Suprapubic skin (tissue), 4 donors: Measurements from ENCODE around the gene RABL2A. TPM values are rescaled to one million over a fixed set of nuclear protein-coding genes. Genes with fewer than 3 reads are reported as not detected.
A peak's percentile ranks its signal among the peaks of the same experiment; 100 is the strongest.
"Not testable (repeated sequence)": the region's sequence is repeated elsewhere in the genome, so short reads cannot be mapped to it uniquely, and the experiment has no call there.

Experiments
- DNase-seq, 2 donors: peaks; one replicate each; pipeline ENCODE4 v3.0.0-alpha.2; 2019; ENCODE audit warnings: low spot score in 2 of 2
- H3K27ac ChIP-seq: fragments of 200-600 bp; sonication (generic); one replicate; pipeline ENCODE4 v1.5.1; 2019
- H3K27me3 ChIP-seq: fragments of 200-600 bp; sonication (generic); one replicate; pipeline ENCODE4 v1.5.1; 2019
- H3K36me3 ChIP-seq: fragments of 200-600 bp; sonication (generic); one replicate; pipeline ENCODE4 v1.5.1; 2019
- H3K4me1 ChIP-seq: fragments of 200-600 bp; sonication (generic); one replicate; pipeline ENCODE4 v1.5.1; 2019
- H3K4me3 ChIP-seq: fragments of 200-600 bp; sonication (generic); one replicate; pipeline ENCODE4 v1.5.1; 2019; ENCODE audit warnings: mild to moderate bottlenecking
- H3K9me3 ChIP-seq: fragments of 200-600 bp; sonication (generic); one replicate; pipeline ENCODE4 v1.5.1; 2019
- CTCF ChIP-seq, 2 donors: fragments of 200-600 bp in 1 of 2; fragments of 450-650 bp in 1 of 2; sonication (generic) in 1 of 2; IDR thresholded peaks; one replicate each; pipeline ENCODE4 v1.5.1; 2016 to 2019; ENCODE audit warnings: antibody characterized with exemption in 2 of 2, mild to moderate bottlenecking in 1 of 2, moderate library complexity in 1 of 2
- EP300 ChIP-seq: sonication (generic); formaldehyde crosslinking; IDR thresholded peaks from one replicate; pipeline ENCODE4 v1.6.1; 2017; ENCODE audit warnings: antibody characterized with exemption
- POLR2AphosphoS5 ChIP-seq, 3 donors: sonication (generic); formaldehyde crosslinking; IDR thresholded peaks; one replicate each; pipeline ENCODE4 v1.6.1; 2017; ENCODE audit warnings: antibody characterized with exemption in 3 of 3
- WGBS: methylation state at CpG from one replicate; pipeline ENCODE4 v1.1.5; 2018; 5-methylcytosine and 5-hydroxymethylcytosine counted together
- total RNA-seq, 4 donors: library from RNA; depleted of rRNA; stranded (reverse); fragments of >200 nt; gene quantifications; one replicate each; pipeline ENCODE4 v1.1.0, GENCODE V29; 2016

RABL2A gene
- total RNA-seq, 4 donors from 2014 or later = 11.9 to 28.8 (median 17.7) TPM

GRCh38 chr2:113598180-113598579 is 28.9 kb upstream of the RABL2A start:
- not testable (repeated sequence) for H3K36me3 ChIP-seq, H3K4me1 ChIP-seq, H3K27ac ChIP-seq, H3K27me3 ChIP-seq, DNase-seq, H3K9me3 ChIP-seq, H3K4me3 ChIP-seq
- WGBS = no CpG with 5 or more reads among the region's 13 CpGs

GRCh38 chr2:113598738-113599137 is 28.3 kb upstream of the RABL2A start:
- H3K4me1 ChIP-seq, H3K27me3 ChIP-seq, H3K36me3 ChIP-seq, H3K9me3 ChIP-seq, DNase-seq, H3K4me3 ChIP-seq, H3K27ac ChIP-seq: not testable (repeated sequence)
- no CpG with 5 or more reads among the region's 9 CpGs for WGBS

GRCh38 chr2:113599208-113599607 is 27.9 kb upstream of the RABL2A start:
- not testable (repeated sequence) for DNase-seq, H3K36me3 ChIP-seq, H3K4me3 ChIP-seq, H3K27me3 ChIP-seq, H3K9me3 ChIP-seq, H3K4me1 ChIP-seq, H3K27ac ChIP-seq
- WGBS = 0% methylated on average over 1 of the region's 2 CpGs

GRCh38 chr2:113602040-113602769 is 24.9 kb upstream of the RABL2A start:
- H3K9me3 ChIP-seq, H3K4me1 ChIP-seq, H3K36me3 ChIP-seq, H3K27ac ChIP-seq, H3K4me3 ChIP-seq, H3K27me3 ChIP-seq: not testable (repeated sequence)
- peak in 1 of 2 donors; percentile 58 for DNase-seq
- TF ChIP-seq CTCF (IDR thresholded peaks at IDR 0.05) = peak; percentile 16 to 44
- WGBS = 88% methylated on average over 49 of the region's 51 CpGs

- WGBS = 59% methylated on average over 2 of the region's 2 CpGs
- TF ChIP-seq EP300 = no peak
- Histone ChIP-seq H3K9me3 (no peaks in the 10 kb centered on the region), H3K4me1 (peaks cover 7% of the 10 kb centered on the region), H3K27me3 (no peaks in the 10 kb centered on the region), H3K36me3 (peaks cover 4% of the 10 kb centered on the region), H3K4me3 (peak overlapping the region; percentile 58), H3K27ac (peak overlapping the region; percentile 90)
- no peak for DNase-seq
Observed at GRCh38 chr2:113602869-113603466, 24.1 kb upstream of the RABL2A start.

GRCh38 chr2:113603467-113604084 is 23.5 kb upstream of the RABL2A start:
- H3K36me3 ChIP-seq, H3K27me3 ChIP-seq, H3K4me1 ChIP-seq, H3K9me3 ChIP-seq: not testable (repeated sequence)
- Histone ChIP-seq H3K27ac (peak overlapping the region; percentile 90), H3K4me3 (peak overlapping the region; percentile 58)
- 51% methylated on average over 47 of the region's 84 CpGs for WGBS
- peak; percentile 91 to 93 for DNase-seq

GRCh38 chr2:113604085-113604477 is 23.0 kb upstream of the RABL2A start:
- DNase-seq = peak; percentile 91 to 96
- Histone ChIP-seq H3K4me3 (peak overlapping the region; percentile 58), H3K27ac (peak overlapping the region; percentile 90)
- WGBS = 34% methylated on average over 7 of the region's 20 CpGs
- not testable (repeated sequence) for H3K4me1 ChIP-seq, H3K9me3 ChIP-seq, H3K27me3 ChIP-seq, H3K36me3 ChIP-seq
- peak; percentile 100 for TF ChIP-seq CTCF (IDR thresholded peaks at IDR 0.05)
- TF ChIP-seq POLR2AphosphoS5 (IDR thresholded peaks at IDR 0.05) = peak in 1 of 3 donors; percentile 64

GRCh38 chr2:113604661-113605060 is 22.4 kb upstream of the RABL2A start:
- H3K36me3 ChIP-seq, H3K27ac ChIP-seq, DNase-seq, H3K9me3 ChIP-seq, H3K4me1 ChIP-seq, H3K27me3 ChIP-seq, H3K4me3 ChIP-seq: not testable (repeated sequence)
- WGBS = 79% methylated on average over 5 of the region's 5 CpGs

- DNase-seq, H3K27ac ChIP-seq, H3K27me3 ChIP-seq, H3K4me3 ChIP-seq, H3K36me3 ChIP-seq, H3K9me3 ChIP-seq, H3K4me1 ChIP-seq: not testable (repeated sequence)
- WGBS = 70% methylated on average over 1 of the region's 1 CpG
Observed at GRCh38 chr2:113606036-113606435, 21.0 kb upstream of the RABL2A start.

GRCh38 chr2:113609822-113610221 is 17.2 kb upstream of the RABL2A start:
- H3K9me3 ChIP-seq, H3K27me3 ChIP-seq, H3K4me3 ChIP-seq, H3K27ac ChIP-seq, H3K36me3 ChIP-seq, H3K4me1 ChIP-seq, DNase-seq: not testable (repeated sequence)
- no CpG with 5 or more reads among the region's 7 CpGs for WGBS

- WGBS = 73% methylated on average over 2 of the region's 5 CpGs
- not testable (repeated sequence) for DNase-seq, H3K4me1 ChIP-seq, H3K9me3 ChIP-seq, H3K27ac ChIP-seq, H3K27me3 ChIP-seq, H3K36me3 ChIP-seq, H3K4me3 ChIP-seq
Observed at GRCh38 chr2:113621002-113621401, 6.1 kb upstream of the RABL2A start.

- DNase-seq, H3K4me3 ChIP-seq: not testable (repeated sequence)
- 78% methylated on average over 7 of the region's 10 CpGs for WGBS
Observed at GRCh38 chr2:113625906-113626305, 1.2 kb upstream of the RABL2A start.

More at GRCh38 chr2:113625906-113626305, 1.2 kb upstream of the RABL2A start:
- H3K9me3 ChIP-seq, H3K27ac ChIP-seq, H3K36me3 ChIP-seq, H3K27me3 ChIP-seq, H3K4me1 ChIP-seq: not testable (repeated sequence)
